PC-3 (cell line): ENCODE measurements around the gene MEG3. TPM values are rescaled to one million over a fixed set of nuclear protein-coding genes. Genes with fewer than 3 reads are reported as not detected.

Experiments used
- ATAC-seq: fragments of 200-7000 bp; cut with Tn5 transposase; 2 replicates; pipeline ENCODE4 v1.9.1; 2020; ENCODE audit warnings: mild to moderate bottlenecking, moderate library complexity
- BruUV-seq: library from RNA; stranded (reverse); fragments of 400-500 nt; replicated peaks from 2 replicates; lab custom pipeline; 2021; lab: Mats Ljungman, UMichigan
- CTCF ChIA-PET: fragments of 300-600 bp; sonication (Branson Sonifier 250); formaldehyde crosslinking; loops from one replicate; lab custom pipeline; 2022; ENCODE audit warnings: antibody characterized with exemption; lab: Charles Lee
- POLR2A ChIA-PET: fragments of 300-600 bp; sonication (Branson Sonifier 250); formaldehyde crosslinking; loops from one replicate; lab custom pipeline; 2022; ENCODE audit warnings: antibody characterized with exemption; ENCODE audit not compliant: unreplicated experiment; lab: Charles Lee
- DNase-seq: peaks from one replicate; pipeline ENCODE4 v3.0.0-alpha.2; 2015
- H2AFZ ChIP-seq: fragments of 300-600 bp; sonication (generic); 2 replicates; pipeline ENCODE4 v1.6.0; 2016; ENCODE audit warnings: antibody characterized with exemption, low read length
- H3F3A ChIP-seq: fragments of 300-600 bp; sonication (generic); one replicate; pipeline ENCODE4 v1.6.0; 2017; ENCODE audit warnings: antibody characterized with exemption, low read length, control low read depth, mild to moderate bottlenecking; ENCODE audit not compliant: unreplicated experiment
- H3K27ac ChIP-seq: fragments of 300-600 bp; sonication (generic); 2 replicates; pipeline ENCODE4 v1.5.1; 2016; ENCODE audit warnings: mild to moderate bottlenecking, low read length
- H3K27me3 ChIP-seq: fragments of 300-600 bp; sonication (generic); 2 replicates; pipeline ENCODE4 v1.6.1; 2016; ENCODE audit warnings: low read length, mixed read lengths
- H3K36me3 ChIP-seq: fragments of 300-600 bp; sonication (generic); 2 replicates; pipeline ENCODE4 v1.6.1; 2016; ENCODE audit warnings: low read depth, mixed run types, low read length, mixed read lengths
- H3K4me1 ChIP-seq: fragments of 300-600 bp; sonication (generic); 2 replicates; pipeline ENCODE4 v1.5.1; 2016; ENCODE audit warnings: low read length; ENCODE audit not compliant: insufficient read depth
- H3K4me2 ChIP-seq: fragments of 300-600 bp; sonication (generic); 2 replicates; pipeline ENCODE4 v1.6.0; 2016; ENCODE audit warnings: low read length
- H3K4me3 ChIP-seq: fragments of 300-600 bp; sonication (generic); 2 replicates; pipeline ENCODE4 v1.5.1; 2016; ENCODE audit warnings: mild to moderate bottlenecking, low read length, mixed read lengths
- H3K79me2 ChIP-seq: fragments of 300-600 bp; sonication (generic); 2 replicates; pipeline ENCODE4 v1.6.1; 2017; ENCODE audit warnings: low read length, mixed read lengths
- H3K9ac ChIP-seq: fragments of 300-600 bp; sonication (generic); 2 replicates; pipeline ENCODE4 v1.6.0; 2016; ENCODE audit warnings: mild to moderate bottlenecking, low read length
- H3K9me2 ChIP-seq: fragments of 300-600 bp; sonication (generic); replicated peaks from 2 replicates; pipeline ENCODE4 v1.6.1; 2016; ENCODE audit warnings: mixed run types, low read length, mixed read lengths
- H3K9me3 ChIP-seq: fragments of 300-600 bp; sonication (generic); 2 replicates; pipeline ENCODE4 v1.6.1; 2016; ENCODE audit warnings: low read length, mixed read lengths
- H4K20me1 ChIP-seq: fragments of 300-600 bp; sonication (generic); 2 replicates; pipeline ENCODE4 v1.6.1; 2016; ENCODE audit warnings: low read length, mixed read lengths
- CTCF ChIP-seq: fragments of 300-600 bp; sonication (generic); conservative IDR thresholded peaks from 2 replicates; pipeline ENCODE4 v1.5.1; 2017; ENCODE audit warnings: antibody characterized with exemption, low read depth, mild to moderate bottlenecking, low read length
- EZH2 ChIP-seq: fragments of 300-600 bp; sonication (generic); IDR thresholded peaks from one replicate; pipeline ENCODE4 v1.6.1; 2017; ENCODE audit warnings: antibody characterized with exemption, mild to moderate bottlenecking, low read length; ENCODE audit not compliant: unreplicated experiment
- EZH2phosphoT487 ChIP-seq: fragments of 300-600 bp; sonication (generic); IDR thresholded peaks from 2 replicates; pipeline ENCODE4 v1.6.1; 2018; ENCODE audit warnings: mild to moderate bottlenecking, antibody characterized with exemption, low read length, borderline replicate concordance
- intact Hi-C: fragments of 100-400 bp; cut with micrococcal nuclease; formaldehyde crosslinking; loops from 2 replicates; pipeline ENCODE4 v1.9.0; 2023
- total RNA-seq: library from RNA; depleted of rRNA; stranded (reverse); fragments of >200 nt; gene quantifications from 2 replicates; pipeline ENCODE4 v1.2.3, GENCODE V29; 2014

The MEG3 gene
- total RNA-seq, 1 experiment from 2014 or later = not detected

- Histone ChIP-seq H3K27ac (no peak overlapping the region), H3K27me3 (peaks cover 19% of the 10 kb centered on the region; the same call in 1 of the 2 replicates), H3K9me2 (no peaks in the 10 kb centered on the region), H3K79me2 (no peaks in the 10 kb centered on the region), H3K9me3 (0 out of 2 replicates have a peak, but pooled peaks cover 2% of the 10 kb centered on the region), H3K36me3 (no peaks in the 10 kb centered on the region), H3K4me1 (no peaks in the 10 kb centered on the region), H3K9ac (no peak overlapping the region), H3F3A (no peaks in the 10 kb centered on the region), H3K4me2 (no peak overlapping the region), H2AFZ (no peak overlapping the region), H4K20me1 (no peaks in the 10 kb centered on the region), H3K4me3 (no peak overlapping the region)
- ChIA-PET CTCF (no interaction called here), POLR2A (no interaction called here)
- no peak for ATAC-seq
- TF ChIP-seq EZH2phosphoT487 = no peak
- TF ChIP-seq EZH2 = no peak
- no peak for TF ChIP-seq CTCF
- no TSS peak for BruUV-seq
- no peak for DNase-seq
- intact Hi-C loops = no loop called here
Observed at GRCh38 chr14:100816286-100816949, 9.5 kb upstream of the MEG3 start.

GRCh38 chr14:100816950-100817901 lies 8.7 kb upstream of the MEG3 start:
- no peak overlapping the region for H3K4me3 ChIP-seq
- no peaks in the 10 kb centered on the region for H3K4me1 ChIP-seq
- no peaks in the 10 kb centered on the region for H3K79me2 ChIP-seq
- peaks cover 12% of the 10 kb centered on the region; the same call in 1 of the 2 replicates for H3K27me3 ChIP-seq
- DNase-seq (no peak), ATAC-seq (no peak)
- ChIA-PET POLR2A (no interaction called here), CTCF (no interaction called here)
- no peaks in the 10 kb centered on the region for H3K9me2 ChIP-seq
- H4K20me1 ChIP-seq = no peaks in the 10 kb centered on the region
- BruUV-seq = no TSS peak
- intact Hi-C loops = no loop called here
- H3K4me2 ChIP-seq = no peak overlapping the region
- H3K27ac ChIP-seq = no peak overlapping the region
- no peaks in the 10 kb centered on the region for H3K9me3 ChIP-seq
- TF ChIP-seq CTCF (no peak), EZH2phosphoT487 (no peak), EZH2 (no peak)
- no peak overlapping the region for H2AFZ ChIP-seq
- H3K36me3 ChIP-seq = no peaks in the 10 kb centered on the region
- H3K9ac ChIP-seq = no peak overlapping the region
- H3F3A ChIP-seq = no peaks in the 10 kb centered on the region
